IPS DF 6.9 (cell line): ENCODE data around the gene USP54.

Source experiments
- DNase-seq: peaks from one replicate; pipeline ENCODE4 v3.0.0-alpha.2; 2013; ENCODE audit warnings: low read depth, low spot score
- H3K27ac ChIP-seq: one replicate; pipeline ENCODE4 v1.5.1; 2013; ENCODE audit warnings: low read length, control low read depth
- H3K27me3 ChIP-seq: 2 replicates; pipeline ENCODE4 v1.6.1; 2013; ENCODE audit warnings: mild to moderate bottlenecking, low read length; ENCODE audit not compliant: control insufficient read depth, insufficient read depth
- H3K36me3 ChIP-seq: 2 replicates; pipeline ENCODE4 v1.6.1; 2013; ENCODE audit warnings: low read length; ENCODE audit not compliant: control insufficient read depth, insufficient read depth
- H3K4me1 ChIP-seq: 2 replicates; pipeline ENCODE4 v1.6.1; 2013; ENCODE audit warnings: low read length; ENCODE audit not compliant: control insufficient read depth, insufficient read depth
- H3K4me3 ChIP-seq: 2 replicates; pipeline ENCODE4 v1.5.1; 2013; ENCODE audit warnings: mild to moderate bottlenecking, low read length
- H3K9me3 ChIP-seq: 2 replicates; pipeline ENCODE4 v1.6.1; 2013; ENCODE audit warnings: low read length, inconsistent platforms; ENCODE audit not compliant: control insufficient read depth, insufficient read depth
- WGBS: extraction: QIAGEN DNeasy Blood & Tissue Kit; methylation state at CpG from one replicate; pipeline ENCODE4 v1.1.7; 2013; ENCODE audit warnings: mixed read lengths, missing lambda C conversion rate; ENCODE audit not compliant: insufficient read length, insufficient coverage; 5-methylcytosine and 5-hydroxymethylcytosine counted together

USP54 gene

GRCh38 chr10:73449113-73449512, 142.0 kb downstream of the USP54 start:
- no peaks in the 10 kb centered on the region for H3K36me3 ChIP-seq
- H3K27me3 ChIP-seq: no peaks in the 10 kb centered on the region; the same call in 1 of the 2 replicates
- no peak overlapping the region for H3K4me3 ChIP-seq
- no peaks in the 10 kb centered on the region for H3K4me1 ChIP-seq
- H3K27ac ChIP-seq: no peak overlapping the region
- DNase-seq: no peak
- H3K9me3 ChIP-seq: no peaks in the 10 kb centered on the region
- WGBS: no CpG with 5 or more reads among the region's 1 CpG

DNA sequence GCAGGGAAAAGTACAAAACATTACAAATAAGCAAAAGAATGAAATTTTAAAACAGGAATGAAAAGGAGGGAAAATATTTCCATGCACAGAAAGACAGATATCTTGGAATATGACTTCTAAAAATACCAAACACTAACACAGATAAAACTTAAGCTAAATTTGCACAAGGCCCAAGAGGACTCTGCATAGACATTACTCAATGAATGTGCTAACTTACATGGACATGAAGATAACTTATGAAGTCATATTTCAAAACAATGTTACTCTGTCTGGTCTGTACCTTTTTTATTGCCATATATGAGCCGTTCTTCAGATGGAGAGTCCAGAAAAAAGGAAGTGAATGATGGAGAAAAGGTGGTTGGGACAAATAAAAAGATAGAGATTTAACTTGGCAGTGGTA, 142.8 kb downstream of the USP54 start:
- H3K27me3 ChIP-seq: no peaks in the 10 kb centered on the region; the same call in 1 of the 2 replicates
- no peak overlapping the region for H3K27ac ChIP-seq
- DNase-seq: no peak
- no peaks in the 10 kb centered on the region for H3K9me3 ChIP-seq
- H3K4me1 ChIP-seq: no peaks in the 10 kb centered on the region
- H3K4me3 ChIP-seq: no peak overlapping the region
- no peaks in the 10 kb centered on the region for H3K36me3 ChIP-seq
- WGBS: no CpG with 5 or more reads among the region's 1 CpG
